ENCODE data around the gene RNF220.

The RNF220 gene

DNA sequence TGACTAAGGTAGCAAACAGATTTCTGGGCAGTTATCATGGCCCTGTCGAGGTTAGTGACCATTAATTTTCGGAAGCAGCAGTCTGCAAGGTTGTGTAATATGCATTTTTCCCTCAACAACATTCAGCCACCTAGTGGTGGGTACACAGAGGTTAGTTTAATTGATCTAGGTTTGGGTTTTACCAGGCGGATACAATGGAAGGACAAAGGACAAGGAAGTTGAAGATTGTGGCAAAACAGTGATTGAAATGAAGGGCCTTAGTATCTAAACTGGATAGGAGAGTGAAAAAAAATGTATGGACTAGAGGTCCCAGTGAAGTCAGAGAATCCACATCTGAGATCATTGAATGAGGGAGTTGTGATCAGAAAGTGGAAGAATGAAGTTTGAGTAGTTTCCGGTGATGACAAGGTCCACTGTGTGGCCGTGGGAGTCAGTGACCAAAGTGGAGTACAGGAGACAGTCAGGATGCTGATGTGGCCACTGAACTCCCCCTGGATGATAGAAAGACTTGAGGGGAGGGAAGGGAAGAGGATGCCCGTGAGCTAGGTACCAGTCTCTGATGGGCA is 272.2 kb downstream of the RNF220 start:
- peak overlapping the region; percentile 78 for H3K4me2 ChIP-seq (ENCODE audit: low read length)

DNA sequence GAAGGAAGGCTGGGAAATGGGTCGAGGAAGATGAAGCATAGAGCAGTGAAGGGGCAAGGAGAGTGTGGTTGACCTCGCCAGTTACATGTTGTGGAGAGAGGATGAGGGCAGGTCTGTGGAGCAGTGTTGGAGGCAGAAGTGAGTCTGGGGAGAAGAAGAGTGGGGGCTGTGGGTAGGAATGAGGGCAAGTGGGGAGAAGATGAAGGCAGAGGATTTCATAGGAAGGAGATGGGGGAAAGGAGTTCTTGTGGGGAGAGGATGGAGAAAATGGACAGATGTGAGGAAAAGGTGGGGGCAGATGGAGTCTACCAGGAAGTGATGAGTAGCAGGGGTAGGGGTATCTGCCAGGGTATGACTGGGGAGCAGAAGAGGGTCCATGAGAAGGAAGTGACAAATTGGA is 273.1 kb downstream of the RNF220 start:
- TF ChIP-seq EZH2phosphoT487 (IDR thresholded peaks at IDR 0.05; ENCODE audit: borderline replicate concordance, low read length): no peak
- TF ChIP-seq, protein P1, sequence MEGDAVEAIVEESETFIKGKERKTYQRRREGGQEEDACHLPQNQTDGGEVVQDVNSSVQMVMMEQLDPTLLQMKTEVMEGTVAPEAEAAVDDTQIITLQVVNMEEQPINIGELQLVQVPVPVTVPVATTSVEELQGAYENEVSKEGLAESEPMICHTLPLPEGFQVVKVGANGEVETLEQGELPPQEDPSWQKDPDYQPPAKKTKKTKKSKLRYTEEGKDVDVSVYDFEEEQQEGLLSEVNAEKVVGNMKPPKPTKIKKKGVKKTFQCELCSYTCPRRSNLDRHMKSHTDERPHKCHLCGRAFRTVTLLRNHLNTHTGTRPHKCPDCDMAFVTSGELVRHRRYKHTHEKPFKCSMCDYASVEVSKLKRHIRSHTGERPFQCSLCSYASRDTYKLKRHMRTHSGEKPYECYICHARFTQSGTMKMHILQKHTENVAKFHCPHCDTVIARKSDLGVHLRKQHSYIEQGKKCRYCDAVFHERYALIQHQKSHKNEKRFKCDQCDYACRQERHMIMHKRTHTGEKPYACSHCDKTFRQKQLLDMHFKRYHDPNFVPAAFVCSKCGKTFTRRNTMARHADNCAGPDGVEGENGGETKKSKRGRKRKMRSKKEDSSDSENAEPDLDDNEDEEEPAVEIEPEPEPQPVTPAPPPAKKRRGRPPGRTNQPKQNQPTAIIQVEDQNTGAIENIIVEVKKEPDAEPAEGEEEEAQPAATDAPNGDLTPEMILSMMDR (IDR thresholded peaks at IDR 0.05; ENCODE audit: low read depth, low read length, poor library complexity, severe bottlenecking): no peak
- no peak overlapping the region for H3K4me2 ChIP-seq (ENCODE audit: low read length)
- H3K9me2 ChIP-seq (replicated peaks; ENCODE audit: control insufficient read depth, low read length): no peaks in the 10 kb centered on the region
- no peak overlapping the region for H3K4me3 ChIP-seq (ENCODE audit: low read length)
- H3F3A ChIP-seq (ENCODE audit: control insufficient read depth, insufficient read depth): no peaks in the 10 kb centered on the region; the same call in 1 of the 2 replicates
- peaks cover 7% of the 10 kb centered on the region for H3K27me3 ChIP-seq (ENCODE audit: control insufficient read depth, low read length)
- H3K79me2 ChIP-seq (ENCODE audit: control insufficient read depth, low read length): peaks cover 3% of the 10 kb centered on the region; the same call in 1 of the 2 replicates
- H3K27ac ChIP-seq (ENCODE audit: low read depth, low read length): no peak overlapping the region
- no peaks in the 10 kb centered on the region for H3K36me3 ChIP-seq (ENCODE audit: control insufficient read depth, low read length)
- H3K4me1 ChIP-seq (ENCODE audit: control insufficient read depth, low read length): peaks cover 39% of the 10 kb centered on the region
- no peaks in the 10 kb centered on the region for H3K9me3 ChIP-seq (ENCODE audit: control insufficient read depth, insufficient read depth, low read length)
- no peaks in the 10 kb centered on the region for H4K20me1 ChIP-seq (ENCODE audit: control insufficient read depth, insufficient read depth, low read depth, low read length)

More for the DNA sequence above, 272.2 kb downstream of the RNF220 start:
- Histone ChIP-seq H3K27me3 (ENCODE audit: control insufficient read depth, low read length) (peaks cover 11% of the 10 kb centered on the region), H4K20me1 (ENCODE audit: control insufficient read depth, insufficient read depth, low read depth, low read length) (no peaks in the 10 kb centered on the region), H3K9me3 (ENCODE audit: control insufficient read depth, insufficient read depth, low read length) (no peaks in the 10 kb centered on the region), H3K4me3 (ENCODE audit: low read length) (peak overlapping the region; percentile 58), H3K9me2 (replicated peaks; ENCODE audit: control insufficient read depth, low read length) (no peaks in the 10 kb centered on the region), H3K79me2 (ENCODE audit: control insufficient read depth, low read length) (peaks cover 3% of the 10 kb centered on the region; the same call in 1 of the 2 replicates), H3K36me3 (ENCODE audit: control insufficient read depth, low read length) (no peaks in the 10 kb centered on the region), H3K27ac (ENCODE audit: low read depth, low read length) (peak overlapping the region; percentile 57; the same call in 1 of the 2 replicates), H3F3A (ENCODE audit: control insufficient read depth, insufficient read depth) (no peaks in the 10 kb centered on the region; the same call in 1 of the 2 replicates), H3K4me1 (ENCODE audit: control insufficient read depth, low read length) (peaks cover 47% of the 10 kb centered on the region)
- TF ChIP-seq, protein P1 (IDR thresholded peaks at IDR 0.05; ENCODE audit: low read depth, low read length, poor library complexity, severe bottlenecking): peak; percentile 85
- TF ChIP-seq EZH2phosphoT487 (IDR thresholded peaks at IDR 0.05; ENCODE audit: borderline replicate concordance, low read length): no peak

DNA sequence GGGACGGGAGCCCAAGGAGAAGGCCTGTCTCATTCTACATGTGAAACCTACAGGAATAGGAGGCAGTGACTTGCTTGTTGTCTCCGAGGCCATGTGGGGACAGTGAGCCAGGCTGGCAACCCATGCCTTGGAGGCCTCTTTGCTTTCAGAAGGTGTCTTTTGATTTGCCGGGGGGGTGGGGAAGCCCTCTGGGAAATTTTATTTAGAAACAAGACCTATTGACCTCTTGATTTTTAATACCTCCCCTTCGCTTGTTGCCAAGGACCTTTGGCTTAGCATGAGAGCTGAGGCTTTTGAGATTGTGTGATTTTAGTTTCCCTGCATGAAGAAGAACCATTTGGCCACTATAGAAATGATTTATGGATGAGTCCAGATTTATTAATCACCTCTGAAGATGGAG is 273.6 kb downstream of the RNF220 start:
- Histone ChIP-seq H3K79me2 (ENCODE audit: control insufficient read depth, low read length) (peaks cover 3% of the 10 kb centered on the region; the same call in 1 of the 2 replicates), H3K4me2 (ENCODE audit: low read length) (no peak overlapping the region), H3K4me1 (ENCODE audit: control insufficient read depth, low read length) (peaks cover 34% of the 10 kb centered on the region), H3K9me2 (replicated peaks; ENCODE audit: control insufficient read depth, low read length) (no peaks in the 10 kb centered on the region), H3K27ac (ENCODE audit: low read depth, low read length) (no peak overlapping the region), H3K9me3 (ENCODE audit: control insufficient read depth, insufficient read depth, low read length) (no peaks in the 10 kb centered on the region), H3K27me3 (ENCODE audit: control insufficient read depth, low read length) (peaks cover 2% of the 10 kb centered on the region; the same call in 1 of the 2 replicates), H3K36me3 (ENCODE audit: control insufficient read depth, low read length) (no peaks in the 10 kb centered on the region), H4K20me1 (ENCODE audit: control insufficient read depth, insufficient read depth, low read depth, low read length) (no peaks in the 10 kb centered on the region), H3F3A (ENCODE audit: control insufficient read depth, insufficient read depth) (no peaks in the 10 kb centered on the region; the same call in 1 of the 2 replicates), H3K4me3 (ENCODE audit: low read length) (no peak overlapping the region)
- TF ChIP-seq EZH2phosphoT487 (IDR thresholded peaks at IDR 0.05; ENCODE audit: borderline replicate concordance, low read length): no peak
- TF ChIP-seq, protein P1 (IDR thresholded peaks at IDR 0.05; ENCODE audit: low read depth, low read length, poor library complexity, severe bottlenecking): no peak
